K562 (cell line): ENCODE data around the gene SORBS2. TPM values are rescaled to one million over a fixed set of nuclear protein-coding genes. Genes with fewer than 3 reads are reported as not detected.

ENCODE experiments used
- ARID3A ChIP-seq: IDR thresholded peaks from 2 replicates; pipeline ENCODE4 v1.6.1; 2012; ENCODE audit warnings: low read depth, low read length, improper control_type of control experiment, borderline replicate concordance
- E4F1 ChIP-seq: fragments of 250-450 bp; sonication (Bioruptor Pico); IDR thresholded peaks from 2 replicates; pipeline ENCODE4 v1.5.0; 2021; ENCODE audit warnings: mild to moderate bottlenecking, borderline replicate concordance
- ELK3 ChIP-seq: fragments of 450-650 bp; formaldehyde crosslinking; IDR thresholded peaks from 2 replicates; pipeline ENCODE4 v1.4.0; 2020; ENCODE audit warnings: mild to moderate bottlenecking
- FOS ChIP-seq: IDR thresholded peaks from 3 replicates; pipeline ENCODE4 v1.6.1; 2011; ENCODE audit not compliant: insufficient read length; ENCODE audit errors: extremely low read depth
- HES1 ChIP-seq: fragments of 450-650 bp; IDR thresholded peaks from 2 replicates; pipeline ENCODE4 v1.6.1; 2016; ENCODE audit warnings: low read depth, mild to moderate bottlenecking, moderate library complexity
- NFIC ChIP-seq: fragments of 450-650 bp; IDR thresholded peaks from 2 replicates; pipeline ENCODE4 v1.6.1; 2017; ENCODE audit warnings: mild to moderate bottlenecking, inconsistent platforms
- PRMT5 ChIP-seq: sonication (generic); formaldehyde crosslinking; IDR thresholded peaks from 2 replicates; pipeline ENCODE4 v1.5.0; 2020; ENCODE audit warnings: missing genetic modification reagents
- RBBP5 ChIP-seq: fragments of 200-600 bp; sonication (generic); IDR thresholded peaks from 2 replicates; pipeline ENCODE4 v1.6.1; 2012; ENCODE audit warnings: borderline replicate concordance, mild to moderate bottlenecking, low read length, control low read depth, inconsistent platforms; ENCODE audit not compliant: insufficient read depth, poor library complexity, severe bottlenecking
- RFX1 ChIP-seq: fragments of 450-650 bp; IDR thresholded peaks from 2 replicates; pipeline ENCODE4 v1.6.1; 2016; ENCODE audit warnings: mild to moderate bottlenecking, moderate library complexity
- RREB1 ChIP-seq: fragments of 250-450 bp; sonication (Bioruptor Pico); IDR thresholded peaks from 2 replicates; pipeline ENCODE4 v1.4.0; 2020
- TAF1 ChIP-seq: IDR thresholded peaks from 2 replicates; pipeline ENCODE4 v1.6.1; 2011; ENCODE audit warnings: mild to moderate bottlenecking, low read length, moderate library complexity; ENCODE audit not compliant: insufficient read depth, control insufficient read depth, severe bottlenecking; ENCODE audit errors: extremely low read depth
- ZBED1 ChIP-seq: IDR thresholded peaks from 2 replicates; pipeline ENCODE4 v1.6.1; 2014
- ZBTB26 ChIP-seq: fragments of 450-650 bp; formaldehyde crosslinking; IDR thresholded peaks from 2 replicates; pipeline ENCODE4 v1.4.0; 2022; ENCODE audit warnings: missing genetic modification characterization
- ZNF282 ChIP-seq: sonication (generic); formaldehyde crosslinking; IDR thresholded peaks from 2 replicates; pipeline ENCODE4 v1.8.1; 2023; ENCODE audit warnings: missing genetic modification reagents
- ZSCAN29 ChIP-seq: fragments of 450-650 bp; IDR thresholded peaks from 2 replicates; pipeline ENCODE4 v1.6.1; 2017
- polyA plus RNA-seq, 8 experiments: library from polyadenylated mRNA; depleted of rRNA in 4 of 8; stranded (reverse) in 5 of 8; unstranded in 3 of 8; fragments of >200 nt; fragmentation: Nextera tagmentation in 2 of 8; fragmentation: Illumina TruSeq in 1 of 8; extraction: Ambion mirVana in 2 of 8; extraction: Trizol in 1 of 8; gene quantifications; 2 replicates each; pipeline versions ENCODE4 v1.2.1 to v1.2.3, GENCODE V29; 2011 to 2014; ENCODE audit warnings: inconsistent platforms in 1 of 8, missing spikeins in 1 of 8
- total RNA-seq, 7 experiments: library from RNA; depleted of rRNA in 6 of 7; stranded (reverse); fragments of >200 nt in 6 of 7; fragmentation: Illumina TruSeq in 2 of 7; extraction: Trizol in 2 of 7; gene quantifications; 2 replicates each; pipeline versions ENCODE4 v1.2.1 to v1.2.3, GENCODE V29; 2011 to 2021; ENCODE audit warnings: low replicate concordance in 1 of 7

The SORBS2 gene
- total and polyA plus RNA-seq, 9 of the 15 experiments (the other 6 are each of a cell fraction or from before 2014, with no cell fraction given), result 0.29 TPM; not detected in 8

GRCh38 chr4:185573651-185574199, 238.3 kb downstream of the SORBS2 start (continued):
- no peak for TF ChIP-seq E4F1 (CRISPR knock-in tag)
- TF ChIP-seq ZSCAN29, result no peak
- TF ChIP-seq ZBED1, result no peak
- no peak for TF ChIP-seq FOS
- TF ChIP-seq RREB1 (CRISPR knock-in tag), result no peak
- no peak for TF ChIP-seq NFIC
- no peak for TF ChIP-seq RBBP5
- TF ChIP-seq ZNF282, result no peak
- peak; percentile 13 for TF ChIP-seq TAF1
- no peak for TF ChIP-seq HES1
- no peak for TF ChIP-seq ELK3
- TF ChIP-seq PRMT5 (CRISPR knock-in tag), result no peak
- no peak for TF ChIP-seq RFX1
- no peak for TF ChIP-seq ARID3A
- no peak for TF ChIP-seq ZBTB26 (CRISPR knock-in tag)
